Epithelial cell of esophagus (primary cell): ENCODE data around the gene FOXRED1.

Experiments used
- DNase-seq: peaks from one replicate; pipeline ENCODE4 v3.0.0; 2010; ENCODE audit warnings: low read depth
- H3K4me3 ChIP-seq: 2 replicates; pipeline ENCODE4 v1.5.1; 2011; ENCODE audit warnings: mild to moderate bottlenecking, low read length, control low read depth
- CTCF ChIP-seq: IDR thresholded peaks from 2 replicates; pipeline ENCODE4 v1.5.1; 2011; ENCODE audit warnings: low read depth, mild to moderate bottlenecking, low read length, control low read depth, inconsistent platforms; ENCODE audit not compliant: insufficient read depth; ENCODE audit errors: missing control alignments

FOXRED1 gene

GRCh38 chr11:126310992-126311310 lies 42.0 kb downstream of the FOXRED1 start:
- no peak for DNase-seq
- TF ChIP-seq CTCF, result no peak
- no peak overlapping the region for H3K4me3 ChIP-seq

GRCh38 chr11:126311401-126312291 lies 42.7 kb downstream of the FOXRED1 start:
- TF ChIP-seq CTCF, result no peak
- H3K4me3 ChIP-seq, result no peak overlapping the region
- DNase-seq, result no peak

- TF ChIP-seq CTCF, result no peak
- no peak for DNase-seq
- no peak overlapping the region for H3K4me3 ChIP-seq
These were observed 44.0 kb downstream of the FOXRED1 start for GRCh38 chr11:126312961-126313360.

GRCh38 chr11:126313826-126314225 lies 44.9 kb downstream of the FOXRED1 start:
- no peak for TF ChIP-seq CTCF
- DNase-seq, result no peak
- H3K4me3 ChIP-seq, result no peak overlapping the region

- H3K4me3 ChIP-seq, result no peak overlapping the region
These were observed 48.4 kb downstream of the FOXRED1 start for GRCh38 chr11:126317432-126317755.

GRCh38 chr11:126317756-126318573 lies 49.0 kb downstream of the FOXRED1 start:
- no peak overlapping the region for H3K4me3 ChIP-seq
- no peak for TF ChIP-seq CTCF
- DNase-seq, result peak; percentile 30

More at GRCh38 chr11:126317432-126317755, 48.4 kb downstream of the FOXRED1 start:
- TF ChIP-seq CTCF, result no peak
- DNase-seq, result no peak
